Mucosa of stomach (tissue), 1 donor: Measurements from ENCODE around the gene CDH4.

Source experiments
- H3K27me3 ChIP-seq: one replicate; pipeline ENCODE4 v1.7.0; 2013; ENCODE audit warnings: mild to moderate bottlenecking, low read length; ENCODE audit not compliant: control insufficient read depth, insufficient read depth
- H3K36me3 ChIP-seq: one replicate; pipeline ENCODE4 v1.7.0; 2013; ENCODE audit warnings: low read length; ENCODE audit not compliant: control insufficient read depth, insufficient read depth
- H3K4me1 ChIP-seq: one replicate; pipeline ENCODE4 v1.7.0; 2013; ENCODE audit warnings: mild to moderate bottlenecking, low read length; ENCODE audit not compliant: control insufficient read depth, insufficient read depth
- H3K4me3 ChIP-seq: one replicate; pipeline ENCODE4 v1.7.0; 2013; ENCODE audit warnings: low read length
- H3K9ac ChIP-seq: one replicate; pipeline ENCODE4 v1.7.0; 2013; ENCODE audit warnings: mild to moderate bottlenecking, low read length, moderate library complexity
- H3K9me3 ChIP-seq: one replicate; pipeline ENCODE4 v1.7.0; 2013; ENCODE audit warnings: mild to moderate bottlenecking, low read length, moderate library complexity; ENCODE audit not compliant: control insufficient read depth
- donor health status: Pancreatic carcinoma.

CDH4 gene

DNA sequence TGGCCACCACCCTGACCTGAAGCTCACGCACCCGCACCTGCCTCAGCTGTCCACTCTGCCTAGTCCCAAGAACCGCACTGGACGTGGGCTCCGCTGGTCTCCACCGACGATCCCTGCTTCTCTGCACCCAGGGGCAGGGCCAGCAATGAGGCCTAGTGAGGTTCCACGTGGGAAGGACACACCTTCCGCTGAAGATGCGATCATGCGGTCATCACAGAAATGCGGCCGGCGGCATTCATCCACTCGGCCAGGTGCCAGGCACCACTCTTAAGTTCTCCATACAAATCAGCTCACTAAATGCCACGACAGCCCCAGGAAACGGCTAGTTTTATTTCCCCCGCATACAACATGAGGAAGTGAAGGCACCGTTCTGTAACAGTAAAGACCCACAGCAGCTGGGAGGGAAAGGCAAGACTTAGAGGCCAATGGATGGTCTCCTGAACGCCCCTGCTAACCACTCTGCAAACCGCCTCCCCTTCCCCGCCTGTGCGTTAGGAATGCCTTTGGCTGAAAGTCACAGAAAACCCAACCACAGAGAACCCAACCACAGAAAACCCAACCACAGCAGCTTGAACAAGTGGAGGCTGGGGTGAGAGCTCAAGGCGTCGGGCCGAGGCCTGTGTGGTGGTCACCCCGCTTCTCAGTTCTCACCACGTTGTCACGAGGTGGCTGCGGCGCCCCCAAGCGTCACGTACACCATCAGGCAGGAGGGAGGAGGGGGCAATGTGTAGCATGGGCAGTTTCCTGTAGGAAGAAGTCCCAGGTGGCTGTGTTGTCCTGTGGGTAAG, 609.2 kb downstream of the CDH4 start:
- Histone ChIP-seq H3K27me3 (no peaks in the 10 kb centered on the region), H3K36me3 (no peaks in the 10 kb centered on the region), H3K9me3 (no peaks in the 10 kb centered on the region), H3K4me1 (no peaks in the 10 kb centered on the region), H3K4me3 (no peak overlapping the region), H3K9ac (no peak overlapping the region)

DNA sequence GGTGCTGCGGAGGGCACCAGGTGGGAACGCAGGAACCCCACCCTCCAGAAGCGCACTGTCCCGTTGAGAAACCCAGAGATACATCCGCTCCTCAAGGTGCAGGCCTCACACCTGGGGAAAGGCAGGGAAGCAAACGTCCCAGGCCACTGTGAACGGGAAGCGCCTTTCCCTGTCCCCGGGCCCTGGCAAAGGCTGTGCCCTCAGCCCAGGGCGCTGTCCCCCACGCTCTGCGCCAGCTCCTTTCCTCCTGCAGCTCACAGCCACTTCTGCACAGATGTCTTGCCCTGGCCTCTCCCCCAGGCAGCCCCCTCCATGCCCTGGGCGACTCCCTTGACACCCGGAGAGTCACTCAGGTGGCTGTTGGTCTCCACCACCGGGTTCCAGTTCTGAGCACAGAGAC, 609.8 kb downstream of the CDH4 start:
- Histone ChIP-seq H3K9ac (no peak overlapping the region), H3K36me3 (no peaks in the 10 kb centered on the region), H3K4me1 (no peaks in the 10 kb centered on the region), H3K27me3 (no peaks in the 10 kb centered on the region), H3K4me3 (no peak overlapping the region), H3K9me3 (no peaks in the 10 kb centered on the region)

DNA sequence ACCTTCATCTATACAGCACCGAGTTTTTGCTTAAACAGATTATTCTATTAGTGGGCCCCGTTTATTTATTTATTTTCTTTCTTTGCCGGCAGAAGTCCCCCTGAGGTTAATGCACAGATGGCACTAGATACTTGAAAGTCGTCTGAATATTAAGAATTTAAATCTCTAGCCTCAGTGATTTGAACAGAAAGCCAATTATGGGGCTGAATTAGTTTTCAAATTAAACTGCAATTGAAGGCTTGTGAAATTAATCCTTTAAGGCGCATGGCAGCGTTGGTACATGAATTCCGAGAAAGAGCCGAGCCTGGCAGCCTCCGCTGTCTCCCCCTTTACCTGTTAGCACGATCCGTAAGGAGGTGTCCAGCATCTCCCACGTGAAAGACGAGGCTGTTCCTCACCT, 610.8 kb downstream of the CDH4 start:
- Histone ChIP-seq H3K9me3 (no peaks in the 10 kb centered on the region), H3K4me1 (no peaks in the 10 kb centered on the region), H3K9ac (no peak overlapping the region), H3K27me3 (no peaks in the 10 kb centered on the region), H3K4me3 (no peak overlapping the region), H3K36me3 (no peaks in the 10 kb centered on the region)

DNA sequence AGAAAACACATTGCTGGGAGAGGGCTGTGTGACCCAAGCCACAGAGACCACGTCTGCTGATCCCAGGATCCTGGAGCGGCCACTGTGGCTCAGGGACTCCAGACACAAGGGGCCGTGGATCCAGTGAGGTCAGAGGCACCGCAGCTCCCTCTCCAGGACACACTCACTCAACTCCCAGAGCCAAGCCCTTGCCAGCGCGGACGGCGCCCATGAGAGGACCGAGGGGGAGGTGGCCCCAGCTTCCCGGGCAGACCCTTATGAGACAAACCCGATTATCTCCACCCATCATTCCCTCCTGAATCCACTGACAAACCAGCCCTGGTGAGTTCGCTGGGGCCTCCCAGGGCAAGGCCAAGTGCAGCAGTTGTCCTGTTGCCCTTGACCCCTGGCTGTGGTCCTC, 612.4 kb downstream of the CDH4 start:
- Histone ChIP-seq H3K36me3 (no peaks in the 10 kb centered on the region), H3K4me3 (no peak overlapping the region), H3K4me1 (no peaks in the 10 kb centered on the region), H3K27me3 (no peaks in the 10 kb centered on the region), H3K9ac (no peak overlapping the region), H3K9me3 (no peaks in the 10 kb centered on the region)

DNA sequence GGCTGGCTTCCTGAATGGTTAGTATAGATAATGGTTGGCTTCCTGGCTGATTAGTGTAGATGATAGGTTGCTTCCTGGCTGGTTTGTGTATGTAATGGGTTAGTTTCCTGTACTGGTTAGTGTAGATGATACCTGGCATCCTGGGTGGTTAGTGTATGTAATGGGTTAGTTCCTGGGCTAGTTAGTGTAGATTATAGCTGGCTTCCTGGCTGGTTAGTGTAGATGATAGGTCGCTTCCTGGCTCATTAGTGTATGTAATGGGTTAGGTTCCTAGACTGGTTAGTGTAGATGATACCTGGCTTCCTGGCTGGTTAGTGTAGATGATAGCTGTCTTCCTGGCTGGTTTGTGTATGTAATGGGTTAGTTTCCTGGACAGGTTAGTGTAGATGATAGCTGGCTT, 613.3 kb downstream of the CDH4 start:
- Histone ChIP-seq H3K9me3 (no peaks in the 10 kb centered on the region), H3K9ac (no peak overlapping the region), H3K4me1 (no peaks in the 10 kb centered on the region), H3K4me3 (no peak overlapping the region), H3K36me3 (no peaks in the 10 kb centered on the region), H3K27me3 (no peaks in the 10 kb centered on the region)

DNA sequence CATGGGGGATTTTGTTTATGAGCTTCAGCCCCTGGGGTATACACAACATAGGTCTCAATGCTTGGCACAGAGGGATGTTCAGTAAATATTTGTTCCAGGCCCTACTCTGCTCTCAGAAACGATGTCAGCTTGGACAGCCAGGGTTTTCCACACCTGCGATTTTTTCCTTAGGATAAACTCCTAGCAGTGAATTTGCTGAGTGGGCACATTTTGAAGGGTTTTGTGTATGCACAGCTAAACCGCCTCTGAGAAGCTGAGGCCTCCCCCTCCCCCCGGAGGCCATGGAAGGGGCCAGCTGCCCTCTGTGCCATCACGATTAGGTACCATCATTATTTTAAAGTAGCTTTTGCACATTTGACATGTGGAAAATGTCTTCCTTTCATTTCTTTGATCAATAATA, 614.1 kb downstream of the CDH4 start:
- no peaks in the 10 kb centered on the region for H3K27me3 ChIP-seq

DNA sequence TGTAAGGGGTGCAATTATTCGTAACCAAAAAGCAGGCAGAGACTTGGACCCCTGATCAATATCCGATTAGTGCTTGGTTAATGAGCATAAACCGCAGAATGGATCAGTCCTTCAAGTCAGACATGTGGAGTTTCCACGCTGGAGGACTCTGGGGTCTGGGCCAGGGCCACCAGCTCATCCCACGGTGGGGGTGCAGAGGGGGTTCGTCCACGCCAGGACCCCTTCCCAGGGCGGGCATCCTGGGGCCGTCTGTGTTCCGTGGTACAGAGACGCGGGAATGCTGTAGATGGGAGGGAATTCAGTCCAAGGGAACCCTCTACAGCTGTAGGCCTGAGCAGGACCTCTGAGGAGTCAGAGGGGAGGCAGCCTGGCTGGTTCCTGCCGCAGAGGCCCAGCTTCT, 615.9 kb downstream of the CDH4 start:
- Histone ChIP-seq H3K27me3 (no peaks in the 10 kb centered on the region), H3K36me3 (no peaks in the 10 kb centered on the region), H3K9me3 (no peaks in the 10 kb centered on the region), H3K4me1 (no peaks in the 10 kb centered on the region), H3K4me3 (no peak overlapping the region), H3K9ac (no peak overlapping the region)

More for the DNA sequence above, 614.1 kb downstream of the CDH4 start:
- Histone ChIP-seq H3K9ac (no peak overlapping the region), H3K9me3 (no peaks in the 10 kb centered on the region), H3K4me1 (no peaks in the 10 kb centered on the region), H3K4me3 (no peak overlapping the region), H3K36me3 (no peaks in the 10 kb centered on the region)

DNA sequence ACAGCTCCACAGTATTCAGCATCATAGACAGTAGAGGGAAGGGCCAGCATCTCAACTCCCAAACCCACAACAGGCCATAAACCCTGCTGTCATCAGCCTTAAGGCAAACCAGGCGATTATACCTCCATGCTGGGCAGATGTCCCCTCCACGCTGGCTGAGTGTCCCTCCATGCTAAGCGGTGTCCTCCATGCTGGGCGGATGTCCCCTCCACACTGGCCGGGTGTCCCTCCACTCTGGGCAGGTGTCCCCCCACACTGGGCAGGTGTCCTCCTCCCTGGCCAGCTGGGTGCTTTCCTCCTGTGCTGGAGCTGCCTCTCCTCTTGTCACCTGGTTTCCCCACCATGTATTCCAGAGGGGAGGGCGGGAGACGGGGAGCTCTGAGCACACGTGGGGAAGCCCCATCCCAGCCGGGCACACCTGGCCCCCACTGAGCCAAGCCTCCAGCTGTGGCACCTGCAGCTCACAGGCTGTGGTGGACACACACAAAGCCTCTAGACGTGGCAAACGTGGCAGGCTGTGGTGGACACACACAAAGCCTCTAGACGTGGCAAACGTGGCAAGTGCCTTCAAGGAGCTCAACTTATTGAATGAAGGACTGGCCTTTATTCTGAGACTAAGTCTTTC, 616.5 kb downstream of the CDH4 start:
- Histone ChIP-seq H3K9me3 (no peaks in the 10 kb centered on the region), H3K27me3 (no peaks in the 10 kb centered on the region), H3K9ac (no peak overlapping the region)

DNA sequence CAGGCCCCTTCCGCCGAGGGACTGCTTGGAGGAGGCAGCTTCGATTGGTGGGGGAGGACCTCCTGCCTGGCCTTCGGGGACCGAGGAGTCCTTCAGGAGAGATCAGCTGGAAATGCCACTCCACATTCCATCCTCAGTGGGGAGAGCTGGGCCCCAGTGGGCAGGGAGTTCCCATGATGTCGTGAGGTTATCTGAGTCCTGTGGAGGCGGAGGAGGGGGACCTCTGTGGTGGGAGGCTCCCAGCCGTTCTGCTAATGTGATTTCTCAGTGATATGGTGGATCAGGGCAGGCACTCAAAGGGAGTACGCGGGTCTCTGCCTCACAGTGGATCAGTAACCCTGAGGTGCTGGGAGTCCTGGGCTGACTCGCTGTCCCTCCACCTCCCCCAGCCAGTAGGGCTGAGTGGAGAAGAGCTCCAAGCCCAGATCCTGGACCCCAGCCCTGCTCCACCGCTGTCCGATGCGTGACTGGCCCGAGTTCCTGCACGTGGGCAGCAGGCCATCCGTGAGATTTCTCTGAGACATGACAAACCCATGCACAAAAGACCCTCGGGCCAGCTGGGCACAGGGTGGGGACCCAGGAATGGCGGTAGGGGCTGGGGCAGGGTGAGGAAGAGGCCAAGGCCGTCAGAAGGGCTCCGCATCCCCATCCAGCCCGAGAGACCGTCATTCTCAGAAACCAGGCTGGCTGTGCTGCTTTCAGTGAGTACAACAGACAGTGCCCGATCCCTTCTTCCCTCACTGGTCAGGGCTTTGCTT, 617.9 kb downstream of the CDH4 start:
- H3K4me3 ChIP-seq: no peak overlapping the region
- H3K9ac ChIP-seq: no peak overlapping the region
- H3K27me3 ChIP-seq: no peaks in the 10 kb centered on the region
- H3K9me3 ChIP-seq: no peaks in the 10 kb centered on the region
- H3K36me3 ChIP-seq: no peaks in the 10 kb centered on the region
- H3K4me1 ChIP-seq: no peaks in the 10 kb centered on the region

More for the DNA sequence above, 616.5 kb downstream of the CDH4 start:
- Histone ChIP-seq H3K36me3 (no peaks in the 10 kb centered on the region), H3K4me1 (no peaks in the 10 kb centered on the region), H3K4me3 (no peak overlapping the region)

DNA sequence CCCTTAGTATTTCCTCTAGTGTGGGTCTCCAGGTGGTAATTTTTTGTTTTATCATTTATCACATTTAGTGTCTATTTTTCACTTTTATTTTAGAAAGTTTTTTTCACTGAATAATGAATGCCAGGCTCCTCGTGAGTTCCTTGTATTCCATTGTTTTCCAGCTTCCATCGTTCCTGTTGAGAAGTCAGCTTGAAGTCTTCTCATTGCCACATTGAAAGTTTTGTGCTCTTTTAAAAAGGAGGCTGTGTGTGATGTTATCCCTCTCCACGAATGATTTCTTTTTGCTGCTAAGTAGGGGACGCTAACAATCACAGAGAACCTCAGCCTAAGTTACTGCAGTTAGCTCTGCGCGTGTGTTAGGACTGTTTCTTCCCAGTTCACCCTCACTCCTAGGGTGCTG, 619.1 kb downstream of the CDH4 start:
- no peak overlapping the region for H3K9ac ChIP-seq
- H3K4me1 ChIP-seq: no peaks in the 10 kb centered on the region
- no peaks in the 10 kb centered on the region for H3K27me3 ChIP-seq
- H3K36me3 ChIP-seq: no peaks in the 10 kb centered on the region
- H3K9me3 ChIP-seq: no peaks in the 10 kb centered on the region
- no peak overlapping the region for H3K4me3 ChIP-seq

DNA sequence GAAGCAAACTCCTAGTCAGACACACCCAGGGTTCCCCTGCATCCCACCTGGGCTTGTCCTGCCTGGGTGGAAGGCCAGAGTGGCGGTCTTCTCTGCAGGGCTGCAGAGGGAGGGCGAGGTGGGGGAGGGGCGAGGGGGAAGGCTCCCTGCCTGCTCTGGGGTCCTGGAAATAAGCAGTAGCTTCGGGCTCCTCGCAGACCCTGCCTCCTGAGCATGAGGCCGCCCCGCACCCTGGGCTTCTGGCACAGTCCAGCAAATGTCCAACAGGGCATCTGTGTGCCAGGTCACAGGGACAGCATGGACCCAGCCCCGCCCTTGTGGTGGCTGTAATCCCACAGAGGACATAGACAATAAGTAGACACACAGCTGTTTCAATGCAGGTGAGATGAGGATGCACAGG, 619.9 kb downstream of the CDH4 start:
- H3K9me3 ChIP-seq: no peaks in the 10 kb centered on the region
- no peaks in the 10 kb centered on the region for H3K4me1 ChIP-seq
- H3K9ac ChIP-seq: no peak overlapping the region
- no peaks in the 10 kb centered on the region for H3K27me3 ChIP-seq
- no peak overlapping the region for H3K4me3 ChIP-seq
- no peaks in the 10 kb centered on the region for H3K36me3 ChIP-seq

DNA sequence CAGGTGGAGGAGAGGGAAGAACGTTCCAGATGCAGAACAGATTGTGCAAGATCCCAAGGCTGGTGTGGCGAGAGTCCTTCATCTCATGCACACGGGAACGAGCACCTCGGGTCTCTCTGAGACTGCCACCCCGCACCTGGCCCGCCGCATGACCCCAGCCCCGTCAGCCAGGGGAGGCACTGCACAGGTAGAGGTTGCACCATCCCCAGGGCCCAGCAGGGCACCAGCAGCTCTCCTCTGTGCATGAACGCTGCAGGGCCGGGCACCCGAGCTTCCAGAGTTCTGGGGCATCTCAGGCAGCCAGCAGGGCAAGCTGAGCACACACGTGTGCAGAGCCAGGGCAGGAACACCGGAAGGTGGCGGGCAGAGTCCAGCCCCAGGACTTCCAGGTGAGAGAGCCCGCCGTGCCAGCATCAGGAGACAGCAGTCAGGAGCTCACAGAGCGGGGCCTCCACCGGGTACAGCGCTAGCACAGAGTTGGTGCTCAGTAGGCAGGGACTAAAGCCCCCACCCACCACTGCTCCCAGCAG, 620.4 kb downstream of the CDH4 start:
- H3K4me1 ChIP-seq: no peaks in the 10 kb centered on the region
- no peak overlapping the region for H3K4me3 ChIP-seq
- no peaks in the 10 kb centered on the region for H3K9me3 ChIP-seq
- no peak overlapping the region for H3K9ac ChIP-seq
- H3K36me3 ChIP-seq: no peaks in the 10 kb centered on the region
- no peaks in the 10 kb centered on the region for H3K27me3 ChIP-seq
